K562 (cell line): ENCODE measurements around the gene METTL22. TPM values are rescaled to one million over a fixed set of nuclear protein-coding genes. Genes with fewer than 3 reads are reported as not detected.

Source experiments
- ATAC-seq: fragments of 200-7000 bp; cut with Tn5 transposase; 3 replicates; pipeline ENCODE4 v1.9.1; 2020; ENCODE audit warnings: moderate library complexity
- BruUV-seq: library from RNA; stranded (reverse); fragments of 400-500 nt; replicated peaks from 2 replicates; lab custom pipeline; 2021; lab: Mats Ljungman, UMichigan
- CTCF ChIA-PET: fragments of 300-600 bp; formaldehyde crosslinking; extraction: SDS; loops from one replicate; lab custom pipeline; 2021; ENCODE audit warnings: low intra/inter-chr PET ratio; lab: Yijun Ruan, JAX
- POLR2A ChIA-PET: fragments of 300-600, 350-650 bp; sonication (Branson Sonifier 250); formaldehyde crosslinking; extraction: SDS; loops from one replicate; lab custom pipeline; 2021; ENCODE audit warnings: antibody characterized with exemption, inconsistent platforms; lab: Yijun Ruan, JAX
- DNase-seq, 4 experiments: peaks; one replicate each; pipeline versions ENCODE4 v3.0.0 to v3.0.0-alpha.2; 2011 to 2018; ENCODE audit warnings: low spot score in 3 of 4, mixed read lengths in 3 of 4; ENCODE audit errors: extremely low read depth in 1 of 4
- FAIRE-seq: peaks from 2 replicates; lab custom pipeline; 2011; peaks lifted over from hg19 to GRCh38; lab: Jason Lieb, UNC
- H2AFZ ChIP-seq: 2 replicates; pipeline ENCODE4 v1.6.0; 2011; ENCODE audit warnings: low read depth, low read length, control low read depth, inconsistent platforms
- H3K27ac ChIP-seq: fragments of 200-600 bp; 3 replicates; pipeline ENCODE4 v1.8.0; 2011; ENCODE audit warnings: low read depth, mild to moderate bottlenecking, control low read depth, inconsistent platforms, low read length, moderate library complexity, mixed read lengths; ENCODE audit errors: extremely low read depth
- H3K27me3 ChIP-seq, 2 experiments: fragments of 300-600 bp in 1 of 2; 2 replicates in 1 of 2; 3 replicates in 1 of 2; pipeline versions ENCODE4 v1.6.0 to v1.8.0; 2011; ENCODE audit warnings: inconsistent platforms in 2 of 2, low read length in 2 of 2, mild to moderate bottlenecking in 1 of 2, mixed read lengths in 1 of 2, moderate library complexity in 1 of 2; ENCODE audit not compliant: control insufficient read depth in 2 of 2, insufficient read depth in 2 of 2
- H3K36me3 ChIP-seq: fragments of 300-600 bp; 3 replicates; pipeline ENCODE4 v1.8.0; 2011; ENCODE audit warnings: mild to moderate bottlenecking, low read length, inconsistent platforms; ENCODE audit not compliant: control insufficient read depth, insufficient read depth
- H3K4me1 ChIP-seq, 2 experiments: fragments of 200-600 bp in 1 of 2; replicated peaks in 1 of 2; 2 replicates in 1 of 2; 3 replicates in 1 of 2; pipeline versions ENCODE4 v1.5.1 to v1.8.0; 2011; ENCODE audit warnings: inconsistent platforms in 2 of 2, low read length in 2 of 2, mild to moderate bottlenecking in 1 of 2, mixed read lengths in 1 of 2, moderate library complexity in 1 of 2; ENCODE audit not compliant: control insufficient read depth in 2 of 2, insufficient read depth in 2 of 2
- H3K4me2 ChIP-seq: 2 replicates; pipeline ENCODE4 v1.6.1; 2011; ENCODE audit warnings: low read length, control low read depth, inconsistent platforms, mixed read lengths; ENCODE audit not compliant: insufficient read depth
- H3K4me3 ChIP-seq: fragments of 200-600 bp; sonication (generic), shearing (Covaris generic); 2 replicates; pipeline ENCODE4 v1.5.1; 2016; ENCODE audit warnings: control low read depth, inconsistent platforms
- H3K79me2 ChIP-seq: fragments of 200-600 bp; 3 replicates; pipeline ENCODE4 v1.8.0; 2011; ENCODE audit warnings: low read length, inconsistent platforms; ENCODE audit not compliant: control insufficient read depth, insufficient read depth
- H3K9ac ChIP-seq, 2 experiments: 2 replicates each; pipeline versions ENCODE4 v1.6.0 to v1.6.1; 2011; ENCODE audit warnings: low read depth in 2 of 2, low read length in 2 of 2, control low read depth in 1 of 2, inconsistent platforms in 1 of 2, mild to moderate bottlenecking in 1 of 2, mixed read lengths in 1 of 2; ENCODE audit not compliant: insufficient read depth in 1 of 2
- H3K9me1 ChIP-seq: one replicate; pipeline ENCODE4 v1.6.0; 2011; ENCODE audit warnings: inconsistent platforms, mild to moderate bottlenecking, low read length, moderate library complexity; ENCODE audit not compliant: control insufficient read depth, insufficient read depth
- H3K9me3 ChIP-seq: replicated peaks from 2 replicates; pipeline ENCODE4 v1.5.1; 2011; ENCODE audit warnings: low read depth, low read length, inconsistent platforms; ENCODE audit not compliant: control insufficient read depth, insufficient read depth
- H4K20me1 ChIP-seq: replicated peaks from 2 replicates; pipeline ENCODE4 v1.6.1; 2011; ENCODE audit warnings: low read length, inconsistent platforms, mixed read lengths; ENCODE audit not compliant: control insufficient read depth, insufficient read depth
- ASH1L ChIP-seq: fragments of 450-650 bp; IDR thresholded peaks from 2 replicates; pipeline ENCODE4 v1.6.1; 2018; ENCODE audit warnings: borderline replicate concordance, mild to moderate bottlenecking, low read depth; ENCODE audit not compliant: partially characterized antibody
- CBX3 ChIP-seq, 2 experiments: IDR thresholded peaks; 1 replicate in 1 of 2; 2 replicates in 1 of 2; pipeline ENCODE4 v1.6.1; 2012; ENCODE audit warnings: inconsistent platforms in 2 of 2, low read length in 2 of 2, borderline replicate concordance in 1 of 2, control low read depth in 1 of 2
- EP400 ChIP-seq: fragments of 450-650 bp; IDR thresholded peaks from 2 replicates; pipeline ENCODE4 v1.6.1; 2017; ENCODE audit warnings: antibody characterized with exemption, mild to moderate bottlenecking, moderate library complexity
- EWSR1 ChIP-seq: fragments of 450-650 bp; IDR thresholded peaks from 2 replicates; pipeline ENCODE4 v1.6.1; 2018; ENCODE audit warnings: borderline replicate concordance, mild to moderate bottlenecking, low read depth, moderate library complexity; ENCODE audit not compliant: partially characterized antibody
- MAFF ChIP-seq: IDR thresholded peaks from 2 replicates; pipeline ENCODE4 v1.6.1; 2012; ENCODE audit warnings: low read length, improper control_type of control experiment
- TAL1 ChIP-seq: fragments of 450-650 bp; IDR thresholded peaks from 2 replicates; pipeline ENCODE4 v1.6.1; 2016; ENCODE audit warnings: mild to moderate bottlenecking
- XRCC3 ChIP-seq: fragments of 450-650 bp; IDR thresholded peaks from 2 replicates; pipeline ENCODE4 v1.6.1; 2017; ENCODE audit warnings: mild to moderate bottlenecking, moderate library complexity
- WGBS: fragments of 100-300 bp; shearing (Covaris generic); methylation state at CpG from one replicate; pipeline ENCODE4 v1.1.6; 2016; ENCODE audit warnings: low coverage, mixed read lengths; ENCODE audit not compliant: insufficient coverage; ENCODE audit errors: missing lambda C conversion rate; 5-methylcytosine and 5-hydroxymethylcytosine counted together
- in situ Hi-C: fragments of 300-500 bp; cut with MboI; formaldehyde crosslinking; loops from 4 replicates; pipeline ENCODE4 v1.15.0; 2018; ENCODE audit warnings: inconsistent platforms, mixed read lengths
- intact Hi-C: fragments of 100-400 bp; cut with micrococcal nuclease; formaldehyde crosslinking; loops from 2 replicates; pipeline ENCODE4 v1.14.2; 2022
- polyA plus RNA-seq, 8 experiments: library from polyadenylated mRNA; depleted of rRNA in 4 of 8; stranded (reverse) in 5 of 8; unstranded in 3 of 8; fragments of >200 nt; fragmentation: Nextera tagmentation in 2 of 8; fragmentation: Illumina TruSeq in 1 of 8; extraction: Ambion mirVana in 2 of 8; extraction: Trizol in 1 of 8; gene quantifications; 2 replicates each; pipeline versions ENCODE4 v1.2.1 to v1.2.3, GENCODE V29; 2011 to 2014; ENCODE audit warnings: inconsistent platforms in 1 of 8, missing spikeins in 1 of 8
- total RNA-seq, 7 experiments: library from RNA; depleted of rRNA in 6 of 7; stranded (reverse); fragments of >200 nt in 6 of 7; fragmentation: Illumina TruSeq in 2 of 7; extraction: Trizol in 2 of 7; gene quantifications; 2 replicates each; pipeline versions ENCODE4 v1.2.1 to v1.2.3, GENCODE V29; 2011 to 2021; ENCODE audit warnings: low replicate concordance in 1 of 7
- TF ChIP-seq, protein P1 (sequence below): fragments of 450-650 bp; IDR thresholded peaks from one replicate; pipeline ENCODE4 v1.6.1; 2018; ENCODE audit warnings: mild to moderate bottlenecking, moderate library complexity; ENCODE audit not compliant: partially characterized antibody

The METTL22 gene
- total and polyA plus RNA-seq, 9 of the 15 experiments (the other 6 are each of a cell fraction or from before 2014, with no cell fraction given), result 6.9 to 33.2 (median 18.5) TPM

DNA sequence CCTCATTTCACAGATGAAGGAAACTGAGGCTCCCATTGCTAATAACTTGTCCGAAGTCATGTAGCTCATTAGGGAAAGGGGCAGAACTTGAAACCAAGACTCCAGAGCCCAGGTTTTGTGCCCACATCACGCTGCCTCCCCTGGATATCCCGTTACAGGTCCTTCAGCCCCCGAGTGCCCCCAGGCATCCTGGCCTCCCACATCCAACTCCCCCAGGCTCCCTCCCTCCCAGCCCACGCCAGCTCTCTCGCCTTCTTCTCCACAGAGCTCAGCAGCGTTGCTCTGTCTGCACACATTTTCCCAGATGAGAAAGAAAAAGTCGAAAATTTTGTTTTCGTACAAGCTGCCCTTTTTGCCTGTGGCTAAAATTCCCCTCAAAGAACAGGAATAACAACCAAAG lies 14.3 kb upstream of the METTL22 start:
- Histone ChIP-seq H3K36me3 (no peaks in the 10 kb centered on the region), H3K79me2 (no peaks in the 10 kb centered on the region), H4K20me1 (no peaks in the 10 kb centered on the region), H3K4me1 (no peaks in the 10 kb centered on the region), H3K9me3 (no peaks in the 10 kb centered on the region), H3K4me3 (no peak overlapping the region), H3K9me1 (no peaks in the 10 kb centered on the region), H3K27me3 (peaks cover 13 to 51% of the 10 kb centered on the region in 2 experiments; a peak in 4 of 5 replicates), H3K9ac (no peak overlapping the region), H2AFZ (no peak overlapping the region), H3K4me2 (no peak overlapping the region), H3K27ac (no peak overlapping the region)
- FAIRE-seq (no peak), DNase-seq (no peak), ATAC-seq (no peak)
- POLR2A ChIA-PET, result interaction anchor here (1.1 kb wide), 1 partner anchor 10 kb away, joined by 3 read pairs; no protein-coding TSS in a partner anchor
- BruUV-seq, result no TSS peak
- WGBS, result 4% methylated on average over 7 of the region's 9 CpGs
- intact Hi-C loops, result no loop called here
- CTCF ChIA-PET, result no interaction called here
- TF ChIP-seq ASH1L, result no peak
- no peak for TF ChIP-seq EWSR1
- TF ChIP-seq TAL1, result no peak
- TF ChIP-seq EP400, result no peak
- TF ChIP-seq MAFF, result no peak
- no peak for TF ChIP-seq CBX3 (IDR thresholded peaks at IDR 0.05; ENCODE audit: borderline replicate concordance in 1 of 2, low read length in 2 of 2)
- TF ChIP-seq, protein P1, sequence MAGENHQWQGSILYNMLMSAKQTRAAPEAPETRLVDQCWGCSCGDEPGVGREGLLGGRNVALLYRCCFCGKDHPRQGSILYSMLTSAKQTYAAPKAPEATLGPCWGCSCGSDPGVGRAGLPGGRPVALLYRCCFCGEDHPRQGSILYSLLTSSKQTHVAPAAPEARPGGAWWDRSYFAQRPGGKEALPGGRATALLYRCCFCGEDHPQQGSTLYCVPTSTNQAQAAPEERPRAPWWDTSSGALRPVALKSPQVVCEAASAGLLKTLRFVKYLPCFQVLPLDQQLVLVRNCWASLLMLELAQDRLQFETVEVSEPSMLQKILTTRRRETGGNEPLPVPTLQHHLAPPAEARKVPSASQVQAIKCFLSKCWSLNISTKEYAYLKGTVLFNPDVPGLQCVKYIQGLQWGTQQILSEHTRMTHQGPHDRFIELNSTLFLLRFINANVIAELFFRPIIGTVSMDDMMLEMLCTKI, result no peak
- no peak for TF ChIP-seq XRCC3
- in situ Hi-C loops, result no loop called here
